ELF-1 (cell line): Measurements from ENCODE around the gene CLMN.
A peak's percentile ranks its signal among the peaks of the same experiment; 100 is the strongest.

Experiments
- DNase-seq: peaks from one replicate; pipeline ENCODE4 v3.0.0-alpha.2; 2016; ENCODE audit warnings: low read depth, low spot score

Gene CLMN

GRCh38 chr14:95319312-95320077, at the start of gene CLMN:
TSS of gene CLMN (minus strand) at chr14:95319908. CDS start at chr14:95319792, 116 bp downstream.
- peak; percentile 70 for DNase-seq

GRCh38 chr14:95365401-95365800, 45.7 kb upstream of the CLMN start:
- no peak for DNase-seq

GRCh38 chr14:95364481-95365209, 44.9 kb upstream of the CLMN start:
- no peak for DNase-seq

GRCh38 chr14:95363468-95363954, 43.8 kb upstream of the CLMN start:
- no peak for DNase-seq

GRCh38 chr14:95362138-95362494, 42.4 kb upstream of the CLMN start:
- peak; percentile 57 for DNase-seq

- DNase-seq = peak; percentile 92
Measured at GRCh38 chr14:95361373-95362137, 41.8 kb upstream of the CLMN start.

GRCh38 chr14:95360828-95361227, 41.1 kb upstream of the CLMN start:
- DNase-seq = peak; percentile 43

- peak; percentile 73 for DNase-seq
Measured at GRCh38 chr14:95359994-95360826, 40.5 kb upstream of the CLMN start.

GRCh38 chr14:95356245-95356869, 36.6 kb upstream of the CLMN start:
- no peak for DNase-seq

GRCh38 chr14:95355422-95355821, 35.7 kb upstream of the CLMN start:
- DNase-seq = no peak

GRCh38 chr14:95354834-95355233, 35.1 kb upstream of the CLMN start:
- no peak for DNase-seq

GRCh38 chr14:95353664-95354063, 34.0 kb upstream of the CLMN start:
- DNase-seq = no peak

- DNase-seq = no peak
Measured at GRCh38 chr14:95353007-95353406, 33.3 kb upstream of the CLMN start.

- no peak for DNase-seq
Measured at GRCh38 chr14:95352481-95352880, 32.8 kb upstream of the CLMN start.

GRCh38 chr14:95349241-95349640, 29.5 kb upstream of the CLMN start:
- no peak for DNase-seq

GRCh38 chr14:95348395-95349080, 28.8 kb upstream of the CLMN start:
- DNase-seq = no peak

GRCh38 chr14:95346820-95347219, 27.1 kb upstream of the CLMN start:
- peak; percentile 73 for DNase-seq

- DNase-seq = no peak
Measured at GRCh38 chr14:95346266-95346665, 26.6 kb upstream of the CLMN start.

GRCh38 chr14:95345032-95345431, 25.3 kb upstream of the CLMN start:
- DNase-seq = no peak

- DNase-seq = no peak
Measured at GRCh38 chr14:95344536-95344935, 24.8 kb upstream of the CLMN start.
